Measurements from ENCODE around the gene TSR2.

DNA sequence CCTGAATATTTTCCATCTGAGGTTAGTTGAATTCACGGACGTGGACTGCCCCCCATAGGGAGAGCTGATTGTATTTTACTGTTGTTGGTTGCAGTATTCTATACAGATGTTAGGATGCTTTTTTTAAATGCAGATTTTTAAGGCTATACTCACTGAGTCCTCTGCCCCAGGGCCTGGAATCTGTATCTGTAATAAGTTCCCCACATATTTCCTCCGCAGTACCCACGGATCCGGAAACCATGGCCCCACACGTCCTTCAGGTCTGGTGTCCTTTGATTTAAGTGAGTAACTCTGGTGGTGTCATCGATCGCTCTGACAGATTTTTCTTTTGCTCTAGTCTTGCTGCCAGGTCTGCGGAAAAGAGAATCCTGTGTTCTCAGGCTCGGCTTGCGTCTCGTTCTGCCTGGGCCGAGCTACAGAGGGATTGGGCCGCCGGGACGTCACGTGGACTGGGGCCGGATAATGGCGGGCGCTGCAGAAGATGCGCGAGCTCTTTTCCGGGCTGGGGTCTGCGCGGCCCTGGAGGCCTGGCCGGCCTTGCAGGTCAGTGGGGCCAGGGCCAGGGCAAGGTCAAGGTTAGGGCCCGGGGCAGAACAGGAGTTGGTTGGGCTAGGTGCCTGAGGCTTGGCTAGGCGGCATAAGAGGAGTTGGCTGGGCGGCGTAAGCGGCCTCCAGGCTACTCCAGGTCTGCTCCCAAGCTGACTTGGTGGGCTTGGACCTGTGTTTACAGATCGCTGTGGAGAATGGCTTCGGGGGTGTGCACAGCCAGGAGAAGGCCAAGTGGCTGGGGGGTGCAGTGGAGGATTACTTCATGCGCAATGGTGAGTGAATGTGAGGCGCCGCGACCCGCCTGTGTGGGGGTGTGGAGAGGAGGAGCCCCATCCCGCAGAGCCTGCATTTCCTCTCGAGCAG lies at the start of gene TSR2:
- TF ChIP-seq, protein P1, sequence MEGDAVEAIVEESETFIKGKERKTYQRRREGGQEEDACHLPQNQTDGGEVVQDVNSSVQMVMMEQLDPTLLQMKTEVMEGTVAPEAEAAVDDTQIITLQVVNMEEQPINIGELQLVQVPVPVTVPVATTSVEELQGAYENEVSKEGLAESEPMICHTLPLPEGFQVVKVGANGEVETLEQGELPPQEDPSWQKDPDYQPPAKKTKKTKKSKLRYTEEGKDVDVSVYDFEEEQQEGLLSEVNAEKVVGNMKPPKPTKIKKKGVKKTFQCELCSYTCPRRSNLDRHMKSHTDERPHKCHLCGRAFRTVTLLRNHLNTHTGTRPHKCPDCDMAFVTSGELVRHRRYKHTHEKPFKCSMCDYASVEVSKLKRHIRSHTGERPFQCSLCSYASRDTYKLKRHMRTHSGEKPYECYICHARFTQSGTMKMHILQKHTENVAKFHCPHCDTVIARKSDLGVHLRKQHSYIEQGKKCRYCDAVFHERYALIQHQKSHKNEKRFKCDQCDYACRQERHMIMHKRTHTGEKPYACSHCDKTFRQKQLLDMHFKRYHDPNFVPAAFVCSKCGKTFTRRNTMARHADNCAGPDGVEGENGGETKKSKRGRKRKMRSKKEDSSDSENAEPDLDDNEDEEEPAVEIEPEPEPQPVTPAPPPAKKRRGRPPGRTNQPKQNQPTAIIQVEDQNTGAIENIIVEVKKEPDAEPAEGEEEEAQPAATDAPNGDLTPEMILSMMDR (conservative IDR thresholded peaks at IDR 0.05; ENCODE audit: low read length) = no peak
- no peak for TF ChIP-seq EZH2phosphoT487 (IDR thresholded peaks at IDR 0.05; ENCODE audit: borderline replicate concordance)

All from Loucy (cell line).